GM18868 (cell line): Measurements from ENCODE around the gene RAB3D.
"Not testable (repeated sequence)": the region's sequence is repeated elsewhere in the genome, so short reads cannot be mapped to it uniquely, and the experiment has no call there.

Experiments
- ATAC-seq: cut with Tn5 transposase; IDR thresholded peaks from one replicate; pipeline ENCODE4 v1.9.1; 2021; ENCODE audit warnings: mild to moderate bottlenecking, moderate library complexity; ENCODE audit not compliant: unreplicated experiment

RAB3D gene

GRCh38 chr19:11340099-11340467 is 626 bp upstream of the RAB3D start:
- ATAC-seq: not testable (repeated sequence)

GRCh38 chr19:11338569-11339253 is 746 bp downstream of the RAB3D start:
- no peak for ATAC-seq

GRCh38 chr19:11338121-11338520 is 1.3 kb downstream of the RAB3D start:
- ATAC-seq: no peak

- ATAC-seq: no peak
These were observed 2.4 kb downstream of the RAB3D start for GRCh38 chr19:11337080-11337479.

GRCh38 chr19:11335449-11336146 is 3.9 kb downstream of the RAB3D start:
- ATAC-seq: no peak

GRCh38 chr19:11333838-11334237 is 5.6 kb downstream of the RAB3D start:
- ATAC-seq: not testable (repeated sequence)

GRCh38 chr19:11332822-11333221 is 6.6 kb downstream of the RAB3D start:
- ATAC-seq: no peak

GRCh38 chr19:11331502-11331901 is 8.0 kb downstream of the RAB3D start:
- ATAC-seq: no peak

GRCh38 chr19:11330127-11330526 is 9.3 kb downstream of the RAB3D start:
- ATAC-seq: no peak

- ATAC-seq: no peak
These were observed 13.9 kb downstream of the RAB3D start for GRCh38 chr19:11325544-11325943.

- no peak for ATAC-seq
These were observed 14.6 kb downstream of the RAB3D start for GRCh38 chr19:11324748-11325389.

- ATAC-seq: no peak
These were observed 15.3 kb downstream of the RAB3D start for GRCh38 chr19:11324079-11324661.

GRCh38 chr19:11323601-11324078 is 15.8 kb downstream of the RAB3D start:
- no peak for ATAC-seq

GRCh38 chr19:11322269-11323024 is 17.0 kb downstream of the RAB3D start:
- ATAC-seq: no peak

- ATAC-seq: no peak
These were observed 18.0 kb downstream of the RAB3D start for GRCh38 chr19:11321191-11322126.

- not testable (repeated sequence) for ATAC-seq
These were observed 19.0 kb downstream of the RAB3D start for GRCh38 chr19:11320278-11320995.

- no peak for ATAC-seq
These were observed 33.1 kb downstream of the RAB3D start for GRCh38 chr19:11306337-11306736.

GRCh38 chr19:11304936-11305335 is 34.5 kb downstream of the RAB3D start:
- no peak for ATAC-seq

- no peak for ATAC-seq
These were observed 38.7 kb downstream of the RAB3D start for GRCh38 chr19:11300811-11301120.
